Measurements from ENCODE around the gene HOXD10.

HOXD10 gene

GRCh38 chr2:176165370-176166050 lies 48.9 kb downstream of the HOXD10 start:
- DNase-seq, result no peak

- DNase-seq, result no peak
Observed at GRCh38 chr2:176166272-176166671, 49.7 kb downstream of the HOXD10 start.

GRCh38 chr2:176167398-176167797 lies 50.8 kb downstream of the HOXD10 start:
- DNase-seq, result no peak

GRCh38 chr2:176169181-176169580 lies 52.6 kb downstream of the HOXD10 start:
- DNase-seq, result no peak

All from NK-92 treated with Interleukin-12 subunit alpha and Interleukin-12 subunit beta, amount 100 ng/mL, for 24 hours (cell line).